Pancreas (tissue), 10 donors: ENCODE measurements around the gene LCE1C. TPM values are rescaled to one million over a fixed set of nuclear protein-coding genes. Genes with fewer than 3 reads are reported as not detected.

Experiments
- ATAC-seq, 4 donors: fragments of 200-7000 bp; cut with Tn5 transposase; one replicate each; pipeline versions ENCODE4 v1.8.0 to v1.9.1; 2020; ENCODE audit warnings: mild to moderate bottlenecking in 4 of 4, moderate library complexity in 4 of 4
- DNase-seq, 6 donors: peaks; one replicate each; pipeline ENCODE4 v3.0.0-alpha.2; 2020
- FAIRE-seq: peaks from 2 replicates; lab custom pipeline; 2012; peaks lifted over from hg19 to GRCh38; lab: Jason Lieb, UNC
- H3K27ac ChIP-seq, 4 donors: fragments of 200-600 bp; sonication (generic); 1 replicate in 3 of 4; 2 replicates in 1 of 4; pipeline versions ENCODE4 v1.5.0 to v1.8.0; 2020
- H3K27me3 ChIP-seq, 4 donors: fragments of 200-600 bp; one replicate each; pipeline ENCODE4 v1.8.0; 2021
- H3K36me3 ChIP-seq, 3 donors: fragments of 200-600 bp; sonication (generic) in 1 of 3; one replicate each; pipeline versions ENCODE4 v1.5.0 to v1.8.0; 2020 to 2021
- H3K4me1 ChIP-seq, 3 donors: fragments of 200-600 bp; one replicate each; pipeline ENCODE4 v1.8.0; 2021
- H3K4me3 ChIP-seq, 4 donors: fragments of 200-600 bp; sonication (generic) in 2 of 4; one replicate each; pipeline versions ENCODE4 v1.5.0 to v1.8.0; 2020 to 2021
- H3K9me3 ChIP-seq, 4 donors: fragments of 200-600 bp; one replicate each; pipeline ENCODE4 v1.8.0; 2021
- WGBS, 2 donors: extraction: QIAGEN DNeasy Blood & Tissue Kit; methylation state at CpG; one replicate each; pipeline ENCODE4 v1.1.7; 2013; 5-methylcytosine and 5-hydroxymethylcytosine counted together
- intact Hi-C, 3 donors: fragments of 100-400 bp; cut with DNase I; formaldehyde crosslinking; loops; one replicate each; pipeline versions ENCODE4 v1.11.1 to v1.14.2; 2022
- polyA plus RNA-seq, 2 donors: library from polyadenylated mRNA; stranded (reverse); fragments of 200-250 nt; gene quantifications; one replicate each; pipeline ENCODE4 v1.2.3, GENCODE V29; 2013
- total RNA-seq, 6 donors: library from RNA; stranded (reverse); fragmentation: NEBNext Ultra II Directional in 4 of 6; extraction: Animal tissue kit (Norgen Biotek cat#: 25700) in 4 of 6; gene quantifications; one replicate each; pipeline versions ENCODE4 v1.2.1 to v1.2.4, GENCODE V29; 2021 to 2023
- TF ChIP-seq, protein P1 (sequence below), 4 donors: fragments of 200-600 bp; sonication (generic) in 3 of 4; IDR thresholded peaks; one replicate each; pipeline versions ENCODE4 v1.5.0 to v1.8.0; 2021; ENCODE audit warnings: antibody characterized with exemption in 4 of 4
- donor health status: healthy with polysubstance abuse.
- donor health status: DM: no; HTN: no; CAD: no; lungs with moderate emphysema.
- donor health status: DM: no; HTN: no; CAD: no.
- donor health status: control.
- donor health status: control.
- donor health status: Bipolar disorder and iron deficiency.
- donor health status: DM: yes; HTN: yes; CAD: no.
- donor health status: DM: no; HTN: no; CAD: no.
- donor health status: DM: no; HTN: no; CAD: no.
- donor health status: DM: yes; HTN: yes; CAD: no.

Gene LCE1C, protein sequence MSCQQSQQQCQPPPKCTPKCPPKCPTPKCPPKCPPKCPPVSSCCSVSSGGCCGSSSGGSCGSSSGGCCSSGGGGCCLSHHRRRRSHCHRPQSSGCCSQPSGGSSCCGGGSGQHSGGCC
- total RNA-seq = not detected
- polyA plus RNA-seq = not detected

DNA sequence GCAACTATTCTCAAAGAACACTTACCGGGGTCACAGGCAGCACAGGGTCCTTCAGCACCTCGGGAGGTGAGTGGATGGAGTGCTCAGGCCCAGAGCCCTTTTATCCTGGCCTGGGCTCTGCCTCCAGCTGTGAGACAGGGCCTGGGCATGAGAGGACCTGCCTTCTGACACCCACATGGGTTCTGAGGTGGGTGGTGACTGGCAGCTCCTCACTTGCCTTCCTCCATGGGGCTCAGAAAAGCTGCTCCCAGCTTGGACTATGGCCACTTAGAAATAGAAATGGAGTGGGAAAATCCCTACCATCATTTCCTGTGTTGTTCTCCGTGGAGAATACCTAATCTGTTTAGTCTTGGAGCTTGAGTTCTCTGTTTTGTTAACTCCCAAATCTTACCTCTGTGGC is at the start of gene LCE1C:
Gene LCE1C, minus strand, starts transcription at position 76 of the 400 bp plus-strand sequence. CDS start 1,173 bp downstream, outside the sequence.
- Histone ChIP-seq H3K27me3 (no peaks in the 10 kb centered on the region), H3K9me3 (no peaks in the 10 kb centered on the region), H3K36me3 (no peaks in the 10 kb centered on the region), H3K27ac (no peak within 1 kb of the TSS), H3K4me3 (no peak within 1 kb of the TSS), H3K4me1 (no peaks in the 10 kb centered on the region)
- DNase-seq (no peak), ATAC-seq (no peak), FAIRE-seq (no peak)
- WGBS, 2 donors = 49 to 51% methylated on average over 3 of the region's 3 CpGs
- TF ChIP-seq, protein P1, sequence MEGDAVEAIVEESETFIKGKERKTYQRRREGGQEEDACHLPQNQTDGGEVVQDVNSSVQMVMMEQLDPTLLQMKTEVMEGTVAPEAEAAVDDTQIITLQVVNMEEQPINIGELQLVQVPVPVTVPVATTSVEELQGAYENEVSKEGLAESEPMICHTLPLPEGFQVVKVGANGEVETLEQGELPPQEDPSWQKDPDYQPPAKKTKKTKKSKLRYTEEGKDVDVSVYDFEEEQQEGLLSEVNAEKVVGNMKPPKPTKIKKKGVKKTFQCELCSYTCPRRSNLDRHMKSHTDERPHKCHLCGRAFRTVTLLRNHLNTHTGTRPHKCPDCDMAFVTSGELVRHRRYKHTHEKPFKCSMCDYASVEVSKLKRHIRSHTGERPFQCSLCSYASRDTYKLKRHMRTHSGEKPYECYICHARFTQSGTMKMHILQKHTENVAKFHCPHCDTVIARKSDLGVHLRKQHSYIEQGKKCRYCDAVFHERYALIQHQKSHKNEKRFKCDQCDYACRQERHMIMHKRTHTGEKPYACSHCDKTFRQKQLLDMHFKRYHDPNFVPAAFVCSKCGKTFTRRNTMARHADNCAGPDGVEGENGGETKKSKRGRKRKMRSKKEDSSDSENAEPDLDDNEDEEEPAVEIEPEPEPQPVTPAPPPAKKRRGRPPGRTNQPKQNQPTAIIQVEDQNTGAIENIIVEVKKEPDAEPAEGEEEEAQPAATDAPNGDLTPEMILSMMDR (IDR thresholded peaks at IDR 0.05) = no peak
- intact Hi-C loops = no loop called here

DNA sequence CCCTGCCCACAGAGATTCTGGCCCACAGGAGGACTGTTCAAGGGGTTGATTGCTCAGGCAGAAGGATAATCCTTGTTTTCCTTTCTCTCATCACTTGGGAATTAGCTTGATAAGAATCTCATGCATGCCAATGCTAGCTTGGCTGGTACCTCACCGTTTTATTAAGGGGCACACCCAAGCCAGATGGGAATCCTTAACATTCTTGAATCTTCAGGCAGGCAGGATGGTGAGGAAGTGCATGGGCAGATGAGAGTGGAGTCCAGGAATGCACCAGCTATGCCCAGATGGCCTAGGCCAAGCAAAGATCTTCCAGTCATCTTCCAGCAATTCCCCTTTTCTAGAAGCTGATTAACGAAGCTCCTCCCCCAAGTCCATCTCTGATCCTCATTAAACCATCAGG is 49.2 kb upstream of the LCE1C start:
- ATAC-seq (no peak), FAIRE-seq (no peak)

DNA sequence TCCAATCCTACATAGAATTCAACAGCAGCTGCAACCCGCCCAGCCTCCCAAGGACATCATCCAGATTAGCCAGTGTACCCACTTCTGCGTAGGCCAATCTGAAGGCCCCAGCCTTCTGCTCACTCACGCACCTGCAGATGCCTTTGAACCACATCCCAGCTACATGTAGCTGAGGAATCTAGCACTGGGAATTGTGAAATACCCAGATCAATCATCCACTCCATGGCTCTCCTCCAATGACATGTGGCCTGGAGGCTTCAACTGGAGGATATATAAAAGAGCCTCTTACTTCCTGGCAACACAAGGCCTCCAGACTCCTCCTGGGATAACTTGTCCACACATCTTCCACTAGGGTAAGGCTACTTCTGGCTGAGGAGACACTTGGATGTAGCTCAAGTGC is 36.1 kb upstream of the LCE1C start, which contains the start of gene LCE6A:
Gene LCE6A, plus strand, starts transcription at position 301 of the 400 bp plus-strand sequence. CDS start 665 bp downstream, outside the sequence.
- WGBS, 2 donors = 70 to 75% methylated on average over 3 of the region's 3 CpGs
- no peak within 1 kb of the TSS for H3K27ac ChIP-seq
- no peaks in the 10 kb centered on the region for H3K36me3 ChIP-seq
- DNase-seq (no peak), ATAC-seq (no peak), FAIRE-seq (no peak)
- no peaks in the 10 kb centered on the region for H3K4me1 ChIP-seq
- intact Hi-C loops = no loop called here
- H3K4me3 ChIP-seq = no peak within 1 kb of the TSS
- TF ChIP-seq, protein P1 (IDR thresholded peaks at IDR 0.05) = no peak
- no peaks in the 10 kb centered on the region for H3K27me3 ChIP-seq
- no peaks in the 10 kb centered on the region for H3K9me3 ChIP-seq

More for the DNA sequence above, 49.2 kb upstream of the LCE1C start:
- intact Hi-C loops = no loop called here
- DNase-seq = no peak
- no peaks in the 10 kb centered on the region for H3K27me3 ChIP-seq
- H3K27ac ChIP-seq = no peak overlapping the region
- TF ChIP-seq, protein P1 (IDR thresholded peaks at IDR 0.05) = no peak
- 24 to 29% methylated on average over 2 of the region's 2 CpGs for WGBS, 2 donors
- H3K4me3 ChIP-seq = no peak overlapping the region
- no peaks in the 10 kb centered on the region for H3K4me1 ChIP-seq
- no peaks in the 10 kb centered on the region for H3K9me3 ChIP-seq
- no peaks in the 10 kb centered on the region for H3K36me3 ChIP-seq

DNA sequence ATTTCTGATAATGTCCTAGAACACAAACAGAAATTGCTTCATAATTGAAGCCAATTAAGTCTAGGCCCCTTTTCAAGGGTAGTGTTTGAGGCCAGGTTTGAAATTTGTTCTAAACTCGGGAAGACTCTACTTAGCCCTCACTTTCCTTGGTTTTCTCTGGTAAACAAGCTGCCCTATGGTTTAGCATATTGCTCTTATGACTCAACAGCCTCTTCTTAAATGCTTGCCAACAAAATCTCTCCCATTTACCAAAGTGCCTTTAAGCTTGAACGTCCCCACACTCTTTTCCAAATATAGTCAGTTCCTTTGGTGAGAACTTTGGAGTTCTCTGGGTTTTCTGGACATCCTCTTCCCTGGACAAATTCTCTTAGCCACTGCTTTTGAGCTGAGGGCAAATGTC is 30.4 kb upstream of the LCE1C start:
- no peaks in the 10 kb centered on the region for H3K36me3 ChIP-seq
- no peak for DNase-seq
- 29 to 32% methylated on average over 2 of the region's 2 CpGs for WGBS, 2 donors
- ATAC-seq = no peak
- no peak overlapping the region for H3K4me3 ChIP-seq
- H3K4me1 ChIP-seq = no peaks in the 10 kb centered on the region
- FAIRE-seq = no peak
- H3K27me3 ChIP-seq = no peaks in the 10 kb centered on the region
- intact Hi-C loops = no loop called here
- H3K27ac ChIP-seq = no peak overlapping the region
- H3K9me3 ChIP-seq = no peaks in the 10 kb centered on the region
- TF ChIP-seq, protein P1 (IDR thresholded peaks at IDR 0.05) = no peak

DNA sequence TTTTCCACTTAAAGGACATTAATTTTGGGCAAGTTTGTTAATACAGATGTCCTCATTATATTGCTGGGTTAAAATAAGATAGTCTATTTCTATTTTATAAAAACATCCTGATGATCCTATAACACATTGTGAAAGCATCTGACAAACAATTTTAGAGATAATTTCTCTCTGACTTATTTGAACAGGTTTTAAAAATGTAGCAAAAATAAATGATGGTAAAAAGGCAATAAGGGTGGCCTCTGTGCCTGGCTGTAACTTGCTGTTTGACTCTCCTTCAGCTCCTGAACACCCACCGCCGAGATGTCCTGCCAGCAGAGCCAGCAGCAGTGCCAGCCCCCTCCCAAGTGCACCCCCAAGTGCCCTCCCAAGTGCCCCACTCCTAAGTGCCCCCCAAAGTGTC is 20.7 kb upstream of the LCE1C start, which contains the start of gene LCE1A:
Gene LCE1A, plus strand, starts transcription at position 301 of the 400 bp plus-strand sequence. Its CDS starts 0 bp downstream, at position 301.
- TF ChIP-seq, protein P1 (IDR thresholded peaks at IDR 0.05) = no peak
- Histone ChIP-seq H3K4me3 (no peak within 1 kb of the TSS), H3K4me1 (no peaks in the 10 kb centered on the region), H3K9me3 (no peaks in the 10 kb centered on the region), H3K27ac (no peak within 1 kb of the TSS), H3K27me3 (peaks cover 0 to 5% (median 0%) of the 10 kb centered on the region in 4 donors), H3K36me3 (no peaks in the 10 kb centered on the region)
- FAIRE-seq = no peak
- DNase-seq = no peak
- intact Hi-C loops = no loop called here
- 46 to 67% methylated on average over 2 of the region's 2 CpGs for WGBS, 2 donors
- no peak for ATAC-seq
